Thoracic aorta (tissue), 2 donors: Measurements from ENCODE around the gene METTL2B. TPM values are rescaled to one million over a fixed set of nuclear protein-coding genes. Genes with fewer than 3 reads are reported as not detected.
"Not testable (repeated sequence)": the region's sequence is repeated elsewhere in the genome, so short reads cannot be mapped to it uniquely, and the experiment has no call there.

Experiments
- ATAC-seq: fragments of 150-250 bp; one replicate; pipeline ENCODE4 v1.8.0; 2017; ENCODE audit warnings: low read depth; ENCODE audit not compliant: insufficient number of reproducible peaks, low FRiP score
- DNase-seq: peaks from one replicate; pipeline ENCODE4 v3.0.0-alpha.2; 2020; ENCODE audit warnings: low spot score
- H3K27ac ChIP-seq, 2 donors: fragments of 200-600 bp; sonication (generic); 1 replicate in 1 of 2; 2 replicates in 1 of 2; pipeline ENCODE4 v1.5.1; 2016; ENCODE audit warnings: mild to moderate bottlenecking in 2 of 2, moderate library complexity in 2 of 2
- H3K27me3 ChIP-seq: fragments of 200-600 bp; sonication (generic); replicated peaks from 2 replicates; pipeline ENCODE4 v1.6.0; 2016; ENCODE audit warnings: mild to moderate bottlenecking; ENCODE audit not compliant: insufficient read depth
- H3K36me3 ChIP-seq: fragments of 200-600 bp; sonication (generic); one replicate; pipeline ENCODE4 v1.5.1; 2016
- H3K4me1 ChIP-seq, 2 donors: fragments of 200-600 bp; sonication (generic); 1 replicate in 1 of 2; 2 replicates in 1 of 2; pipeline versions ENCODE4 v1.5.1 to v1.6.0; 2016; ENCODE audit warnings: low read depth in 2 of 2, mild to moderate bottlenecking in 1 of 2; ENCODE audit not compliant: control insufficient read depth in 1 of 2
- H3K4me3 ChIP-seq: fragments of 200-600 bp; sonication (generic); 2 replicates; pipeline ENCODE4 v1.5.1; 2016; ENCODE audit warnings: mild to moderate bottlenecking
- H3K9me3 ChIP-seq: fragments of 200-600 bp; sonication (generic); 2 replicates; pipeline ENCODE4 v1.5.1; 2016
- CTCF ChIP-seq: fragments of 200-600 bp; sonication (generic); IDR thresholded peaks from one replicate; pipeline ENCODE4 v1.5.1; 2019; ENCODE audit warnings: antibody characterized with exemption
- total RNA-seq, 2 donors: library from RNA; depleted of rRNA; stranded (reverse); fragments of >200 nt; gene quantifications; one replicate each; pipeline versions ENCODE4 v1.1.0 to v1.2.3, GENCODE V29; 2016

The METTL2B gene
- 10 to 100 TPM; 14.6 to 49.0 TPM for total RNA-seq

GRCh38 chr7:128476402-128477335 lies at the start of gene METTL2B:
Gene METTL2B (plus strand): TSS chr7:128476748. CDS start chr7:128476766, 18 bp downstream.
- peak; percentile 59 for DNase-seq

DNA sequence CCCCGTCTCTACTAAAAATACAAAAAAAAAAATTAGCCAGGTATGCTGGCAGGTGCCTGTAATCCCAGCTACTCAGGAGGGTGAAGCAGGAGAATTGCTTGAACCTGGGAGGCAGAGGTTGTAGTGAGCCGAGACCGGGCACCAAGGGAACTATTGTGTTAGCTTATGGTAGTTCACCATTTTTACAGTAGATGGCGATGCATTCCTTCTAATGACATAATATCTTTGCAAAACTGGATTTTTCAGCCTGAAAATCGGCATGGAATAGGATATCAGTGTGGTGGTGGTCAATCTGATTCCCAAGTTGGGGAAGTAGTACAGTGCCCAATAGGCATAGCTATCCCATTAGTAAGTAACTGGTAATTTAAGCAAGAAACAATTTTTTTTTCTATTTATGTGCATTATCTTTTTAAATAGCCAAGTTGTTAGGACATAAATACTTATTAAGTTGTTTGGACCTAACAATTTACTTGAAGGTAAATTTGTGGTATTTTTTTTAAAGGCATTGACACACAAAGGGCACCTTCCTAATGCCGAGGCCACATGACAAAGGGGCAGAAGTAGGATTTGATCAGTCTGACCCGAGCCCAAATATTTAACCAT lies 49.2 kb upstream of the METTL2B start:
- peak; percentile 80 for TF ChIP-seq CTCF
- no peak for DNase-seq
- no peak overlapping the region for H3K4me3 ChIP-seq
- no peak overlapping the region for H3K27ac ChIP-seq
- no peaks in the 10 kb centered on the region for H3K36me3 ChIP-seq
- H3K4me1 ChIP-seq: no peaks in the 10 kb centered on the region
- H3K27me3 ChIP-seq: no peaks in the 10 kb centered on the region
- H3K9me3 ChIP-seq: no peaks in the 10 kb centered on the region
- ATAC-seq: peak; percentile 54

More at GRCh38 chr7:128476402-128477335, at the start of gene METTL2B:
- peak; percentile 95 for ATAC-seq
- H3K9me3 ChIP-seq, H3K36me3 ChIP-seq, H3K27me3 ChIP-seq: not testable (repeated sequence)
- H3K4me3 ChIP-seq: peak within 1 kb of the TSS; percentile 96
- peak; percentile 52 for TF ChIP-seq CTCF
- peak within 1 kb of the TSS; percentile 81 to 83 for H3K27ac ChIP-seq
- H3K4me1 ChIP-seq: peaks cover 11 to 12% of the 10 kb centered on the region in 2 donors

DNA sequence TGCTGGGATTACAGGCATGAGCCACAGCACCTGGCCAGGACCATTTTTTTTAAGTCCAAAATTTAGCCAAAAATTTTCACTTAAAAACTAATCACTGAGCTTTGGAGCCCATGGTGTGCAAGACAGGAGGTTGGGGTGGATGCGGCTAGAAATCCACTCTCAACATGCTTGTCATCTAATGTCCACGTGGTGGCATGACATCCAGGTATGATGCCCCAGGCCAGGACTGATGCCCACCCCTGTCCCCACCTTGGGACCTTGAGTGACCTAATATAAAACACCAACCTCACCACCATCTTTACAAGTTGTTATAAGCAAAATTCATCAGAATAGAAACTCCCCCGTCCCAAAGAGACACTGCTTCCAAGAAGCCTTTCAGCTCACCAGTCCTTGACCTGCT lies 46.3 kb upstream of the METTL2B start:
- no peak for ATAC-seq
- Histone ChIP-seq H3K27me3 (no peaks in the 10 kb centered on the region), H3K36me3 (no peaks in the 10 kb centered on the region), H3K4me1 (no peaks in the 10 kb centered on the region), H3K27ac (no peak overlapping the region), H3K4me3 (no peak overlapping the region), H3K9me3 (no peaks in the 10 kb centered on the region)
- TF ChIP-seq CTCF: no peak
- no peak for DNase-seq

GRCh38 chr7:128431221-128431620 lies 45.3 kb upstream of the METTL2B start:
- no peaks in the 10 kb centered on the region for H3K27me3 ChIP-seq
- no peak overlapping the region for H3K4me3 ChIP-seq
- H3K27ac ChIP-seq: no peak overlapping the region
- ATAC-seq (no peak), DNase-seq (no peak)
- no peaks in the 10 kb centered on the region for H3K9me3 ChIP-seq
- no peaks in the 10 kb centered on the region for H3K36me3 ChIP-seq
- no peaks in the 10 kb centered on the region for H3K4me1 ChIP-seq
- no peak for TF ChIP-seq CTCF

DNA sequence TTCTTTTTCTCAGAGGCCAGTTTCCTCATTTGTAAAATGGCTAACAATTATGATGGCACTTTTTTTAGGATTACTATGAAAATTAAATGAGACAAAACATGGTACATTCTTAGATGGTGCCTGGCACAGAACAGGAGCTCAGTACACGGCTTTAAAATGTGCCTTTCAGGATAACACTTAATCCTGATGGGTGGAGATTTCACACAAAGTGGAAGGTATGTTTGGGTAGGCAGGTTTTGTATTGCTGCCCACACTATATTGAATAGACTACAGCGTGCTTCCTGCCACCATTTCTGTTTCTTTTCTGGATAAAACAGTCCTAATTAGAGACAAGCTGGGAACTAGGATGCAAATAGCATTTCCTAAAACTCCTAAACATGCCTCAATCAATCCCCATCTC lies 44.8 kb upstream of the METTL2B start:
- H3K27ac ChIP-seq: no peak overlapping the region
- DNase-seq: no peak
- no peak for TF ChIP-seq CTCF
- ATAC-seq: no peak
- no peak overlapping the region for H3K4me3 ChIP-seq
- no peaks in the 10 kb centered on the region for H3K9me3 ChIP-seq
- H3K36me3 ChIP-seq: no peaks in the 10 kb centered on the region
- no peaks in the 10 kb centered on the region for H3K4me1 ChIP-seq
- no peaks in the 10 kb centered on the region for H3K27me3 ChIP-seq
